Kidney epithelial cell (primary cell): ENCODE measurements around the gene BCKDHA. TPM values are rescaled to one million over a fixed set of nuclear protein-coding genes. Genes with fewer than 3 reads are reported as not detected.

Source experiments
- DNase-seq: peaks from one replicate; pipeline ENCODE4 v3.0.0-alpha.2; 2010; ENCODE audit warnings: low read depth
- H3K27me3 ChIP-seq: 2 replicates; pipeline ENCODE4 v1.6.0; 2011; ENCODE audit warnings: low read length; ENCODE audit not compliant: control insufficient read depth, insufficient read depth
- H3K36me3 ChIP-seq: 2 replicates; pipeline ENCODE4 v1.5.1; 2011; ENCODE audit warnings: low read length; ENCODE audit not compliant: control insufficient read depth, insufficient read depth
- H3K4me3 ChIP-seq: 2 replicates; pipeline ENCODE4 v1.5.1; 2011; ENCODE audit warnings: low read depth, mild to moderate bottlenecking, control low read depth, low read length
- CTCF ChIP-seq: IDR thresholded peaks from 2 replicates; pipeline ENCODE4 v1.5.1; 2011; ENCODE audit warnings: mild to moderate bottlenecking, moderate library complexity, low read length, control low read depth, inconsistent platforms; ENCODE audit not compliant: insufficient read depth, poor library complexity, severe bottlenecking
- total RNA-seq: library from RNA; depleted of rRNA; stranded (reverse); fragments of >200 nt; gene quantifications from 2 replicates; pipeline ENCODE4 v1.2.3, GENCODE V29; 2015

Gene BCKDHA
- total RNA-seq, 1 donor from 2014 or later = 49.5 TPM

DNA sequence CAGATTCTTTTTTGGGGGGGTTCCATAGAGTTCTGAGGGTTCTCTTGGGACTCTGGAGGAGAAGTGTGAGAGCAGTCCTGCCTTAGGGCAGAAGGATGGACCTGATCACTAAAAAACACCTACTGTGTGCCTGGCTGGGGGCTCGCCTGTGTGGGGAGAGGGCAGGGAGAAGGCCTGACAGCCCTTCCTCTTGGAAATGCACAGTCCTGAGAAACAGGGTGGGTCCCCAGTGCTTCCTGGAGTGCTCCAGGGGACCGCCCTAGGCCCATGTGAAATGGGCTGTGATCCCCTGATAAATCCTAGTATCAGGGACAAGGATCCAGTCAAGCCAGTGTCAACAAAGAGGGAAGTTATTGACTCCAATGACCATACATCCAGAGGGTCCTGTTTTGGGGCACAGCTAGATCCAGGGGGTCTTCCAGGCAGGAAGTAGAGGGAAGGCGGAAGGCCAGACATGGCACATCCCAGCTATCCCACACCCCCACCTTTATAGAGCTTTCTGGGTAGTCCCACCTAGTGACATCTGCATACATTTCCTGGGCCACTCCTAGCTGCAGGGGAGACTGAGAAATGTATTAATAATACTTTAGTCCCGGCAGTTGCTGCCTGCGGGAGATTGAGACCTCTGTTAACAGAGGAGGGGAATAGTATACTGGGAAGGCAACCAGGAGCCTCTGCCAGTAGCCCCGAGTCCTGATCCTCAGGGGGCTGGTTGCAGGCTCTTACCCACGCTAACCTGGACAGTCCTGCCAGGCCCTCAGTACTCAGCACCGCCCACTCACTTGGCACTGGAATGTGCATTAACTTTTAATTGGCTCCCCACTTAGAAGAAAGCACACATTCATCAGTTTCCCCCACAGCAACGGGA lies 13.7 kb downstream of the BCKDHA start:
- no peaks in the 10 kb centered on the region for H3K27me3 ChIP-seq
- no peak overlapping the region for H3K4me3 ChIP-seq
- TF ChIP-seq CTCF = no peak
- no peak for DNase-seq
- no peaks in the 10 kb centered on the region for H3K36me3 ChIP-seq

- no peak for DNase-seq
- Histone ChIP-seq H3K4me3 (no peak overlapping the region), H3K36me3 (no peaks in the 10 kb centered on the region), H3K27me3 (no peaks in the 10 kb centered on the region)
- no peak for TF ChIP-seq CTCF
Observed at GRCh38 chr19:41411968-41412265, 14.3 kb downstream of the BCKDHA start.

DNA sequence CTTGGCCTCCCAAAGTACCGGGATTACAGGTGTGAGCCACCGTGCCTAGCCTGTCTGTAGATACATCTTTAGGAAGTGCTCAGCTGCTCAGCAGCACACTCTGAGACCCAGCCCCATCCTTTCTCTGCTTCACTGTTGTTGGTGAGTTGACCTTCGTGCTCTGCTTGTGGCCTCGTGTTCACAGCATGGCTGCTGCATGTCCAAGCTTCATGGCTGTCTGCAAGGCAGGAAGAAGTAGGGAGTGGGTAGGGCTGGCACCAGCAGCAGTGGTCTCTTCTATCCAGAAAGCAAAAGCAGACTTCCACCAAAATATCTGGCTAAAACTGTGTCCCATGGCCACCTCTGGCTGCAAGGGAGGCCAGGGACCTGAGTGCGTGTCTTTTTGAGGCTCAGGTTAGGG lies 15.3 kb downstream of the BCKDHA start:
- no peak for DNase-seq
- no peak for TF ChIP-seq CTCF
- H3K27me3 ChIP-seq = no peaks in the 10 kb centered on the region
- H3K36me3 ChIP-seq = no peaks in the 10 kb centered on the region
- no peak overlapping the region for H3K4me3 ChIP-seq

- H3K27me3 ChIP-seq = no peaks in the 10 kb centered on the region
- DNase-seq = no peak
- TF ChIP-seq CTCF = no peak
- H3K4me3 ChIP-seq = no peak overlapping the region
- H3K36me3 ChIP-seq = peaks cover 1% of the 10 kb centered on the region
Observed at GRCh38 chr19:41413947-41414346, 16.3 kb downstream of the BCKDHA start.

DNA sequence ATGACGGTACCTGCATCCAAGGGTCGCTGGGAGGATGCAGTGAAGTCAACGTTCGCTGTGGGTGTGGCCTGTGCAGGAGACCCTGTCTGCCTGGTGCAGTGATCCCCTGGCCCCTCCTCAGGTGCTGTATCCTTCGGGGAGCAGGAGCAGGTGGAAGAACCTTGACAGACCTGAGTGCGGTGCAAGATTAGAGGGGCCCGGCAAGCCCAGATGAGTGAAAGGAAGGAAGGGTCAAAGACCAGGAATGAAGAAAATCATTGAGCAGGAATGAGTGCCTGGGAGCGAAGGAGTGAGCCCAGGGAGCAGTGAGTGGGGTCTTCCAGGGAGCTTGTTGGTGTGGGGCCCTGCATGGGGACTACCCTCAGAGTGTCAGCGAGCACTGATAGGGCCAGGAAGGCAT lies 16.8 kb downstream of the BCKDHA start:
- Histone ChIP-seq H3K4me3 (no peak overlapping the region), H3K36me3 (peaks cover 1% of the 10 kb centered on the region), H3K27me3 (no peaks in the 10 kb centered on the region)
- no peak for DNase-seq
- TF ChIP-seq CTCF = no peak

DNA sequence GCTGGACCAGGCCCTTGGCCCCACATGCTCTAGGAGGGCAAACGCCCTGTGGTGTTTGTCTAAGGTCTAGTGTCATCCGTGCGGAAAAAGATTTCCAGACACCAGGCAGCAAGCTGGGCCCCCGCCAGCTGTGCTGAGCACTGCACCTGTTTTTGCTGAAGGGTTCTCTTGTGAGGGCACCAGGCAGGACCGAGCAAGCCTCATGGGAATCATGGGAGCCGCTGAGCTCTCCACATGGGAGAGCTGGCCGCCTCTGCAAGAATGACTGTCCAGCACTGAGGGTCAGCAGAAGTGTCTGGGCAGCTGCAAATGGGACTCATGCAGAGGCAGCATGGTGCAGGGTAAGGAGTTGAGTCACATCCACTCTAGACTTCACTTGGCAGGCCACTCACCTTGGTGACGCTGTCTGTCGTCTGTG lies 17.5 kb downstream of the BCKDHA start:
- no peak overlapping the region for H3K4me3 ChIP-seq
- TF ChIP-seq CTCF = no peak
- H3K36me3 ChIP-seq = peaks cover 1% of the 10 kb centered on the region
- no peak for DNase-seq
- no peaks in the 10 kb centered on the region for H3K27me3 ChIP-seq
